Neural cell (in vitro differentiated cells): ENCODE measurements around the gene GJB3. TPM values are rescaled to one million over a fixed set of nuclear protein-coding genes. Genes with fewer than 3 reads are reported as not detected.
"Not testable (repeated sequence)": the region's sequence is repeated elsewhere in the genome, so short reads cannot be mapped to it uniquely, and the experiment has no call there.

ENCODE experiments used
- H2AFZ ChIP-seq: fragments of 200-600, 300-800 bp; sonication (generic), shearing (Covaris generic); 2 replicates; pipeline ENCODE4 v1.6.0; 2014; ENCODE audit warnings: low read depth, mild to moderate bottlenecking, antibody characterized with exemption, low read length, moderate library complexity
- H3F3A ChIP-seq: fragments of 200-600 bp; shearing (Covaris generic); 2 replicates; pipeline ENCODE4 v1.6.1; 2016; ENCODE audit warnings: mild to moderate bottlenecking, moderate library complexity, mixed read lengths, antibody characterized with exemption, low read length; ENCODE audit not compliant: insufficient read depth, poor library complexity, severe bottlenecking
- H3K27ac ChIP-seq: fragments of 200-600, 300-800 bp; sonication (generic), shearing (Covaris generic); 2 replicates; pipeline ENCODE4 v1.5.1; 2014; ENCODE audit warnings: mild to moderate bottlenecking, low read length, moderate library complexity
- H3K27me3 ChIP-seq: fragments of 300-800, 200-600 bp; sonication (generic), shearing (Covaris generic); 2 replicates; pipeline ENCODE4 v1.6.0; 2014; ENCODE audit warnings: mild to moderate bottlenecking, low read depth, low read length, moderate library complexity; ENCODE audit not compliant: insufficient read depth
- H3K36me3 ChIP-seq: fragments of 300-800, 200-600 bp; sonication (generic), shearing (Covaris generic); 2 replicates; pipeline ENCODE4 v1.5.1; 2014; ENCODE audit warnings: mild to moderate bottlenecking, antibody characterized with exemption, low read length, moderate library complexity; ENCODE audit not compliant: insufficient read depth
- H3K4me2 ChIP-seq: fragments of 300-800, 200-600 bp; sonication (generic), shearing (Covaris generic); 2 replicates; pipeline ENCODE4 v1.6.0; 2014; ENCODE audit warnings: mild to moderate bottlenecking, low read length
- H3K4me3 ChIP-seq: fragments of 300-800, 200-600 bp; sonication (generic), shearing (Covaris generic); 2 replicates; pipeline ENCODE4 v1.5.1; 2014; ENCODE audit warnings: mild to moderate bottlenecking, low read length, moderate library complexity
- H3K79me2 ChIP-seq: fragments of 200-600 bp; shearing (Covaris generic); replicated peaks from 2 replicates; pipeline ENCODE4 v1.6.0; 2014; ENCODE audit warnings: mild to moderate bottlenecking, low read length, moderate library complexity; ENCODE audit not compliant: insufficient read depth
- H3K9ac ChIP-seq: fragments of 300-800, 200-600 bp; sonication (generic), shearing (Covaris generic); 2 replicates; pipeline ENCODE4 v1.6.1; 2016; ENCODE audit warnings: mild to moderate bottlenecking, low read length, mixed read lengths
- H3K9me2 ChIP-seq: fragments of 200-600 bp; shearing (Covaris generic); 2 replicates; pipeline ENCODE4 v1.6.1; 2016; ENCODE audit warnings: mild to moderate bottlenecking, low read length, mixed read lengths; ENCODE audit not compliant: insufficient read depth
- H3K9me3 ChIP-seq: fragments of 200-600, 300-800 bp; sonication (generic), shearing (Covaris generic); 2 replicates; pipeline ENCODE4 v1.6.1; 2016; ENCODE audit warnings: mild to moderate bottlenecking, mixed run types, low read length, moderate library complexity, mixed read lengths
- H4K20me1 ChIP-seq: fragments of 200-600 bp; shearing (Covaris generic); 2 replicates; pipeline ENCODE4 v1.6.1; 2016; ENCODE audit warnings: mild to moderate bottlenecking, mixed run types; ENCODE audit not compliant: insufficient read depth
- EP300 ChIP-seq: fragments of 450-650 bp; conservative IDR thresholded peaks from 2 replicates; pipeline ENCODE4 v1.6.1; 2014; ENCODE audit warnings: antibody characterized with exemption, mild to moderate bottlenecking, moderate library complexity; ENCODE audit not compliant: poor library complexity, severe bottlenecking
- EZH2 ChIP-seq: fragments of 200-600, 300-800 bp; shearing (Covaris generic), sonication (generic); IDR thresholded peaks from 2 replicates; pipeline ENCODE4 v1.6.1; 2014; ENCODE audit warnings: antibody characterized with exemption, low read length, borderline replicate concordance, mild to moderate bottlenecking; ENCODE audit not compliant: insufficient read depth, poor library complexity, severe bottlenecking
- MXI1 ChIP-seq: fragments of 450-650 bp; conservative IDR thresholded peaks from 2 replicates; pipeline ENCODE4 v1.6.1; 2014; ENCODE audit warnings: antibody characterized with exemption, mild to moderate bottlenecking; ENCODE audit not compliant: poor library complexity, severe bottlenecking
- POLR2AphosphoS5 ChIP-seq: IDR thresholded peaks from 2 replicates; pipeline ENCODE4 v1.6.1; 2012
- RAD21 ChIP-seq: fragments of 450-650 bp; conservative IDR thresholded peaks from 2 replicates; pipeline ENCODE4 v1.6.1; 2014; ENCODE audit warnings: antibody characterized with exemption, mild to moderate bottlenecking, moderate library complexity
- SMC3 ChIP-seq: fragments of 450-650 bp; conservative IDR thresholded peaks from 2 replicates; pipeline ENCODE4 v1.6.1; 2014; ENCODE audit warnings: antibody characterized with exemption, mild to moderate bottlenecking, moderate library complexity; ENCODE audit not compliant: poor library complexity
- TAF1 ChIP-seq: IDR thresholded peaks from 2 replicates; pipeline ENCODE4 v1.6.1; 2012; ENCODE audit warnings: low read depth
- polyA plus RNA-seq: library from polyadenylated mRNA; depleted of rRNA; stranded (reverse); fragments of >200 nt; gene quantifications from 2 replicates; pipeline ENCODE4 v1.2.3, GENCODE V29; 2014
- TF ChIP-seq, protein P1 (sequence below): fragments of 450-650 bp; IDR thresholded peaks from 2 replicates; pipeline ENCODE4 v1.5.1; 2014; ENCODE audit warnings: antibody characterized with exemption, mild to moderate bottlenecking, moderate library complexity; ENCODE audit not compliant: poor library complexity, severe bottlenecking
- TF ChIP-seq, protein P2 (sequence below): IDR thresholded peaks from 2 replicates; pipeline ENCODE4 v1.6.1; 2012; ENCODE audit warnings: borderline replicate concordance

GJB3 gene
- polyA plus RNA-seq, 1 donor from 2014 or later, result not detected

DNA sequence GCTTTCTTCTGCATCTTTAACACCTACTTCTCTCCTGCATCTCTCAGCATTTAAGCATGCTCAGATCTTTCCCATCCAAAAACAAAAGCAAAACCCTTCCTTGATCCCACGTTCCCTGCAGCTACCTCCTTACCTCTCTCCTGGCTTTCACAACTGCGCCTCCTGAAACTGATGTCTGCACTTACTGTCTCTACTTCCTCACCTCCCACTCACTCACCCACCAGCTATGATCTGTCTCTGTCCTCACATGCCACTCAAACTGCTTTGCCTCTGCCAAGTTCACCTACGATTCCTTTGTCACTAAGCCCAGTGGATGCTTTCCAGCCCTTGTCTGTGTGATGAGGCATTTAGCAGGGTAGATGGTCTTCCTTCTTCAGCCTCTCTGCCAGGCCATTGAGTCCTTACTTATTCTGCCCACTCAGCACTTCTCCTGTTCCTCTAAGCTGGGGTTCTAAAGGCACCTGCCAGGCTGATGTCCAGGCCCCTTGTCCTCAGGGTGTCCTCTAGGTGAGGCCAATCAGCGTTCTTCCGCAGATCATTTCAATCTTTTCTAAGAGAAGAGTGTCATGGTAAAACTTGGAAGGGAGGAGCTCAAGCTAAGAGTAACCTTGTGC, 10.0 kb upstream of the GJB3 start:
- TF ChIP-seq, protein P1, sequence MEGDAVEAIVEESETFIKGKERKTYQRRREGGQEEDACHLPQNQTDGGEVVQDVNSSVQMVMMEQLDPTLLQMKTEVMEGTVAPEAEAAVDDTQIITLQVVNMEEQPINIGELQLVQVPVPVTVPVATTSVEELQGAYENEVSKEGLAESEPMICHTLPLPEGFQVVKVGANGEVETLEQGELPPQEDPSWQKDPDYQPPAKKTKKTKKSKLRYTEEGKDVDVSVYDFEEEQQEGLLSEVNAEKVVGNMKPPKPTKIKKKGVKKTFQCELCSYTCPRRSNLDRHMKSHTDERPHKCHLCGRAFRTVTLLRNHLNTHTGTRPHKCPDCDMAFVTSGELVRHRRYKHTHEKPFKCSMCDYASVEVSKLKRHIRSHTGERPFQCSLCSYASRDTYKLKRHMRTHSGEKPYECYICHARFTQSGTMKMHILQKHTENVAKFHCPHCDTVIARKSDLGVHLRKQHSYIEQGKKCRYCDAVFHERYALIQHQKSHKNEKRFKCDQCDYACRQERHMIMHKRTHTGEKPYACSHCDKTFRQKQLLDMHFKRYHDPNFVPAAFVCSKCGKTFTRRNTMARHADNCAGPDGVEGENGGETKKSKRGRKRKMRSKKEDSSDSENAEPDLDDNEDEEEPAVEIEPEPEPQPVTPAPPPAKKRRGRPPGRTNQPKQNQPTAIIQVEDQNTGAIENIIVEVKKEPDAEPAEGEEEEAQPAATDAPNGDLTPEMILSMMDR, result no peak
- TF ChIP-seq MXI1, result no peak
- no peak for TF ChIP-seq RAD21
- no peak for TF ChIP-seq EP300
- TF ChIP-seq TAF1, result no peak
- TF ChIP-seq POLR2AphosphoS5, result no peak
- TF ChIP-seq, protein P2, sequence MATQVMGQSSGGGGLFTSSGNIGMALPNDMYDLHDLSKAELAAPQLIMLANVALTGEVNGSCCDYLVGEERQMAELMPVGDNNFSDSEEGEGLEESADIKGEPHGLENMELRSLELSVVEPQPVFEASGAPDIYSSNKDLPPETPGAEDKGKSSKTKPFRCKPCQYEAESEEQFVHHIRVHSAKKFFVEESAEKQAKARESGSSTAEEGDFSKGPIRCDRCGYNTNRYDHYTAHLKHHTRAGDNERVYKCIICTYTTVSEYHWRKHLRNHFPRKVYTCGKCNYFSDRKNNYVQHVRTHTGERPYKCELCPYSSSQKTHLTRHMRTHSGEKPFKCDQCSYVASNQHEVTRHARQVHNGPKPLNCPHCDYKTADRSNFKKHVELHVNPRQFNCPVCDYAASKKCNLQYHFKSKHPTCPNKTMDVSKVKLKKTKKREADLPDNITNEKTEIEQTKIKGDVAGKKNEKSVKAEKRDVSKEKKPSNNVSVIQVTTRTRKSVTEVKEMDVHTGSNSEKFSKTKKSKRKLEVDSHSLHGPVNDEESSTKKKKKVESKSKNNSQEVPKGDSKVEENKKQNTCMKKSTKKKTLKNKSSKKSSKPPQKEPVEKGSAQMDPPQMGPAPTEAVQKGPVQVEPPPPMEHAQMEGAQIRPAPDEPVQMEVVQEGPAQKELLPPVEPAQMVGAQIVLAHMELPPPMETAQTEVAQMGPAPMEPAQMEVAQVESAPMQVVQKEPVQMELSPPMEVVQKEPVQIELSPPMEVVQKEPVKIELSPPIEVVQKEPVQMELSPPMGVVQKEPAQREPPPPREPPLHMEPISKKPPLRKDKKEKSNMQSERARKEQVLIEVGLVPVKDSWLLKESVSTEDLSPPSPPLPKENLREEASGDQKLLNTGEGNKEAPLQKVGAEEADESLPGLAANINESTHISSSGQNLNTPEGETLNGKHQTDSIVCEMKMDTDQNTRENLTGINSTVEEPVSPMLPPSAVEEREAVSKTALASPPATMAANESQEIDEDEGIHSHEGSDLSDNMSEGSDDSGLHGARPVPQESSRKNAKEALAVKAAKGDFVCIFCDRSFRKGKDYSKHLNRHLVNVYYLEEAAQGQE, result no peak
- TF ChIP-seq SMC3, result no peak
- TF ChIP-seq EZH2, result no peak
- no peaks in the 10 kb centered on the region for H3F3A ChIP-seq
- no peaks in the 10 kb centered on the region for H3K9me2 ChIP-seq
- H3K4me3 ChIP-seq, result no peak overlapping the region
- H3K9me3 ChIP-seq, result no peaks in the 10 kb centered on the region
- no peak overlapping the region for H2AFZ ChIP-seq
- no peak overlapping the region for H3K4me2 ChIP-seq
- no peak overlapping the region for H3K27ac ChIP-seq
- no peak overlapping the region for H3K9ac ChIP-seq
- H3K79me2 ChIP-seq, result no peaks in the 10 kb centered on the region
- H3K36me3 ChIP-seq, result no peaks in the 10 kb centered on the region
- no peaks in the 10 kb centered on the region for H4K20me1 ChIP-seq
- H3K27me3 ChIP-seq, result no peaks in the 10 kb centered on the region

DNA sequence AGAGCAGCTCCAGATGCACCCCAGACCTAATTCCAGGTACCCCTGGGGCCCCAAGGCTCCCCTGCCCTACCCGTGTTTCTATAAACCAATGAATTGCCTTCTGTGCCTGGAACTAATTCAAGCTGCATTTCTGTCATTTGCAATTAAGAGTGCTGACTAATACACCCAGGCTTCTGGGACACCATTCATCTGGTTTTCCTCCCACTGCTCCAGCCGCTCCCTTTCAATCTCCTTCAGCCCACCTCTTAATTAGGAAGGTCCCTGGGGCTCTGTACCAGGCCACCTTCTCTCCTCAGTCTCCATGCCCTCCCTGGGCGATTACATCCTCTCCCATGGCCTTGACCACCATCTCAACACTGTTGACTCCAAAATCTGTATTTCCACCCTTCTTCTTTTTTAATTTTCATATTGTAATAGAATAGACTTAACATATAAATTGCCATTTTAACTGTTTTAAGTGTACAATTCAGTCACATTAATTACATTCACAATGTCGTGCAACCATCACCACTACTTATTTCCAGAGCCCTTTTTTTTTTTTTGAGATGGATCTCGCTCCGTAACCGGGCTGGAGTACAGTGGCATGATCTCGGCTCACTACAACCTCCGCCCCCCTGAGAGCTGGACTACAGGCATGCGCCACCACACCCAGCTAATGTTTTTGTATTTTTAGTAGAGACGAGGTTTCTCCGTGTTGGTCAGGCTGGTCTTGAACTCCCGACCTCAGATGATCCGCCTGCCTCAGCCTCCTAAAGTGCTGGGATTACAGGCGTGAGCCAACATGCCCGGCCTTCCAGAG, 9.2 kb upstream of the GJB3 start:
- Histone ChIP-seq H3K36me3 (no peaks in the 10 kb centered on the region), H2AFZ (no peak overlapping the region), H4K20me1 (no peaks in the 10 kb centered on the region), H3F3A (no peaks in the 10 kb centered on the region), H3K79me2 (no peaks in the 10 kb centered on the region), H3K4me3 (no peak overlapping the region), H3K9me3 (no peaks in the 10 kb centered on the region), H3K27ac (no peak overlapping the region), H3K4me2 (no peak overlapping the region), H3K9me2 (no peaks in the 10 kb centered on the region), H3K27me3 (no peaks in the 10 kb centered on the region), H3K9ac (no peak overlapping the region)
- TF ChIP-seq MXI1 (no peak), EZH2 (no peak), SMC3 (no peak)

DNA sequence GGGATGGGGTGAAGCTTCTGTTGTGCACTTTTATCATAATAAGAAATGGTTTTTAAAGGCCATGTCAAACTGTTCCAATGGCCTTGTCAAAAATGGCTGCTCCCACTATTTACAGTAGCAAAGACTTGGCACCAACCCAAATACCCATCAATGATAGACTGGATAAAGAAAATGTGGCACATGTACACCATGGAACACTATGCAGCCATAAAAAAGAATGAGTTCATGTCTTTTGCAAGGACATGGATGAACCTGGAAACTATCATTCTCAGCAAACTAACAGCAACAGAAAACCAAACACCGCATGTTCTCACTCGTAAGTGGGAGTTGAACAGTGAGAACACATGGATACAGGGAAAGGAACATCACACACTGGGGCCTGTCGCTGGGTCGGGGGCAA, 7.9 kb upstream of the GJB3 start:
- H3K36me3 ChIP-seq, H3K9ac ChIP-seq, H3K9me2 ChIP-seq, H3F3A ChIP-seq, H2AFZ ChIP-seq, H3K79me2 ChIP-seq, H3K9me3 ChIP-seq, H3K4me3 ChIP-seq, H3K27ac ChIP-seq, H3K4me2 ChIP-seq, H3K27me3 ChIP-seq, H4K20me1 ChIP-seq: not testable (repeated sequence)
